H1 (cell line): ENCODE data around the gene DLAT.

Experiments
- KDM1A ChIP-seq: fragments of 200-600, 300-600 bp; sonication (generic); IDR thresholded peaks from 2 replicates; pipeline ENCODE4 v1.7.1; 2016; ENCODE audit warnings: mild to moderate bottlenecking, low read length, borderline replicate concordance
- MAFK ChIP-seq: IDR thresholded peaks from 2 replicates; pipeline ENCODE4 v1.6.1; 2012; ENCODE audit warnings: low read depth, mild to moderate bottlenecking, improper control_type of control experiment, low read length
- POLR2A ChIP-seq, 2 experiments: IDR thresholded peaks; 1 replicate in 1 of 2; 2 replicates in 1 of 2; pipeline ENCODE4 v1.6.1; 2011; ENCODE audit warnings: low read depth in 2 of 2, low read length in 2 of 2, mild to moderate bottlenecking in 2 of 2; ENCODE audit errors: control extremely low read depth in 1 of 2

- TF ChIP-seq KDM1A (no peak), MAFK (no peak), POLR2A (IDR thresholded peaks at IDR 0.05; ENCODE audit: control extremely low read depth in 1 of 2, low read depth in 2 of 2, low read length in 2 of 2) (no peak)
Measured at GRCh38 chr11:112062923-112063322, 37.7 kb downstream of the DLAT start.
